Measurements from ENCODE around the gene GALNS.

GALNS gene

GRCh38 chr16:88857728-88858339 lies 1.1 kb upstream of the GALNS start:
- peak; percentile 26 to 56 for DNase-seq (ENCODE audit: low read depth in 2 of 2)

- DNase-seq (ENCODE audit: low read depth in 2 of 2), result no peak
Measured at GRCh38 chr16:88856122-88856827, 472 bp downstream of the GALNS start.

GRCh38 chr16:88855736-88856121 lies 1.0 kb downstream of the GALNS start:
- DNase-seq (ENCODE audit: low read depth in 2 of 2), result no peak

GRCh38 chr16:88855176-88855575 lies 1.6 kb downstream of the GALNS start:
- no peak for DNase-seq (ENCODE audit: low read depth in 2 of 2)

- no peak for DNase-seq (ENCODE audit: low read depth in 2 of 2)
Measured at GRCh38 chr16:88854306-88855111, 2.2 kb downstream of the GALNS start.

DNA sequence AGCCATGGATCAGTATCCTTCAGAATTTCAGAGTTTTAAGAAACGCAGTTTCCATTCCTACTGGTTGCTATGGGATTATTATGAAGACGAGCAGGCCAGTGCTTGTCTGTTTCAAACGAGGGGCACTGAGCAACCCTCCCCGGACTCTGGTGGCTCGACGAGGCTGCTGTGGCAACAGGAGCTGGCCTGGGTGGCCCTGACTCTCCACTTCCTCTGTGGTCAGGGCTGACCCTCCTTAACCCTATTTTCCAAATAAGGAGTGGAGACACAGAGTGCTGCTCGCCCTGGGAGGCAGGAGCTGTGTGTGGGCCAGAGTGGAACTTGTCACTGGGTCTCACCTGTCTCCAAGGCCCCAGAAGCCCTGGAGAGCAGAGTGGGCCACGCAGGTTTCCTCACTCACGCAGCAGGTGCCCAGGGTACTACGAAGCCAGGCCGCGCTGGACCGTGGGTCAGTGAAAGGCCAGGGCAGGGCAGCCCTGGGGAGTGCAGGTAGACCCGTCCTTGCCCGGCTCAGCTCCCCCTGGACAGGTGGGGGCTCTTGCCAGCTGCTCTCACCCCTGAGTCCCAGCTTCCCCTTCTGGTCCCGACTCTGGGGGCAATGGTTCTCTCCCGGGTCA lies 3.3 kb downstream of the GALNS start:
- no peak for DNase-seq (ENCODE audit: low read depth in 2 of 2)

DNA sequence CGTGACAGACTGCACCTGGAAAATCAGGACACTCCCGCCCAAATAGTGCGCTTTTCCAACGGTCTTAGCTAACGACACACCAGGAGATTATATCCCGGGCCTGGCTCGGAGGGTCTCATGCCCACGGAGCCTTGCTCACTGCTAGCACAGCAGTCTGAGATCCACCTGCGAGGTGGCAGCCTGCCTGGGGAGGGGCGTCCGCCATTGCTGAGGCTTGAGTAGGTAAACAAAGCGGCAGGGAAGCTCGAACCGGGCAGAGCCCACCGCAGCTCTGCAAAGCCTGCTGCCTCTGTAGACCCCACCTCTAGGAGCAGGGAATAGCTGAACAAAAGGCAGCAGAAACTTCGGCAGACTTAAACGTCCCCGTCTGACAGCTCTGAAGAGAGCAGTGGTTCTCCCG lies 5.1 kb downstream of the GALNS start:
- DNase-seq (ENCODE audit: low read depth in 2 of 2), result no peak

DNA sequence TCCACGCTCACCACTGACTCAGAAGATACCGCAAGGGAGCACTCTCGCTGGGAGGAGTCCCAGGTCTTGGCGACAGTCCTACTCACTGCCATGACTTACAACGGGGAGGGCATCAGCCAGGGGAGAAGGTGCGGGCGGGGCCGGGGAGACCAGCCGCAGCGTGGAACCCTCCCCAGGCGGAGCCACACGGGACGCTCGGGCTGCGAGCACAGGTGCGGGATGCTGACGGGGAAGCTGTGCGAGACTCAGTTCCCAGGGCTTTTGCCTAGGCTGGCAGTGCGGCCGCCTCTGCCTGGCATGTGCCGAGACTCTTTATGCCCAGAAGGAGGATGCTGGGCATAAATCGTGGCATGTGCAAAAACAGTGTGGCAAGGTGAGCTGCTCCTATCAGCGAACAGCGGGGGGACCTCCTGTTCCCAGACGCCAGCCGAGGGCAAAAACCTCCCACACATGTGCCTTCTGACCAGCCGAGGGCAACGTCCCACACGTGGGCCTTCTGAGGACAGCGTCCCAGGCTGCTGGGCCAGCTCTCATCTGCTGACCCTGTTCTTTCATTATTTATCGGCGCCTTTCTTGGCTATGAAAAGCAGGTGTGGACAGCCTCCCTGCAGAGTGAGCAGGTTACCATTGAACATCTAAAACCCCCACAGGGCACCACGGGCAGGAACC lies 6.1 kb downstream of the GALNS start:
- no peak for DNase-seq (ENCODE audit: low read depth in 2 of 2)

GRCh38 chr16:88848557-88848956 lies 8.2 kb downstream of the GALNS start:
- no peak for DNase-seq (ENCODE audit: low read depth in 2 of 2)

- no peak for DNase-seq (ENCODE audit: low read depth in 2 of 2)
Measured at GRCh38 chr16:88847654-88848053, 9.1 kb downstream of the GALNS start.

- no peak for DNase-seq (ENCODE audit: low read depth in 2 of 2)
Measured at GRCh38 chr16:88846088-88846487, 10.7 kb downstream of the GALNS start.

DNA sequence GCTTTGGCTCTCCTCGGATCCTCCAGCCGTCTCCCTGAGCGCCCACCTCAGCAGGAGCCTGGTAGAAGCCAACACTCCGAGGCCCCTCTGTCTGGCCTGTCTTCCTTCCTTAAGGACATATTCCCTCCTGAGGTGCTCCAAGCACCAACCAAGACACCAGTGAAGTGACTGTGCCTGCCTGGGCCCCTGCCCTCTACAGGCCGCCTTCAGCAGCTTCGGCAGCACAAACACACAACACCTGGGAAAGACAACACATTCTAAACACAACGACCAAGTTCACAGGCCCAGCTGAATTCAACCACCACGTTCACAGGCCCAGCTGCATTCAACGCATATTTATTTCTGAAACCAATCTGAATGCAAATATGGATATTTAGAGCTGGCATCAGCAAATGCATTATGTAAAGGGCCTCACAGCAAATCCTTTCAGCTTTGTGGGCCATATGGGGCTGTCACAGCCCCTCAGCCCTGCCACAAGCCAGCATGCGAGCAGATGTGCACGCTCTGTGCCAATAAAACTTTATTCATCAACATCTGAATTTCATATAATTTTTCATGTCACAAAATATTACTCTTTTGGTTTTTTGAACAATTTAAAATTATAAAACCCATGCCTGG lies 12.2 kb downstream of the GALNS start:
- no peak for DNase-seq (ENCODE audit: low read depth in 2 of 2)

DNA sequence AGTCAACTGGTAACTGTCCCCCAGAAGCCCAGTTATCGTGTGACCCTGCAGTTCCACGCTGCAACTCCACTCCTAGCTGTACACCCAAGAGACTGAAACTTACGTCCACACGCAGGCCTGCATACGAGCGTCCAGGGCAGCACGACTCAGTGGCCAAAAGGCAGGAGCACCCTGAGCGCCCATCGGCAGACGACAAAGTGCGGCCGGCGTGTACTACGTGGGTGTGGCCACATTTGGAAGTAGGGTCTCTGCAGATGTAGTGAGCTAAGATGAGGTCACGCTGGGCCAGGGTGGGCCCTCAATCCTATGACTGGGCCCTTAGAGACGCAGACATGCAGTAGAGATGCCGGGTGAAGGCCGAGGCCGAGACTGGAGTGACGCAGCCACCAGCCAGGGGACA lies 13.5 kb downstream of the GALNS start:
- DNase-seq (ENCODE audit: low read depth in 2 of 2), result no peak

GRCh38 chr16:88842806-88843205 lies 13.9 kb downstream of the GALNS start:
- DNase-seq (ENCODE audit: low read depth in 2 of 2), result no peak

DNA sequence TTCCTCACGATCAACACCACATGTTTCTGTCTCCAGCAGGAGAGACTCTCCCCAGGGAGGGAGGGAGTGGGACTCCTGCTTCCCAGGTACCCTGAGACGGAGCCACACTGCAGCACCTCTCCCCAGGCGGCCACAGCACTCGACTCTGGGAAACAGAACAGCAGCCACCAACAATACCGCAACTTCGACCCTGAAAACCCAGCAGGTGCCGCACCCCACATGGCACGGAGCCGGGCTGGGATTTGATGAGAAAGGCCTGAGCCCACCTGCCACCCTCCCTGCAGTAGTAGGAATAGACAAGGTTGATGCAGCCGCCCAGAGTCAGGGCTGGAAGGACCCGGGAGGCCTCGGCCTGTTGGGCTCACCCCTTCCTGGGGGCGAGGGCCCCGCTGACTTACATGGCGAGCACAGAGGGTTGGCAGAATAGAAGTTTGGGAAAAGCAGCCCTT lies 14.4 kb downstream of the GALNS start:
- no peak for DNase-seq (ENCODE audit: low read depth in 2 of 2)

DNA sequence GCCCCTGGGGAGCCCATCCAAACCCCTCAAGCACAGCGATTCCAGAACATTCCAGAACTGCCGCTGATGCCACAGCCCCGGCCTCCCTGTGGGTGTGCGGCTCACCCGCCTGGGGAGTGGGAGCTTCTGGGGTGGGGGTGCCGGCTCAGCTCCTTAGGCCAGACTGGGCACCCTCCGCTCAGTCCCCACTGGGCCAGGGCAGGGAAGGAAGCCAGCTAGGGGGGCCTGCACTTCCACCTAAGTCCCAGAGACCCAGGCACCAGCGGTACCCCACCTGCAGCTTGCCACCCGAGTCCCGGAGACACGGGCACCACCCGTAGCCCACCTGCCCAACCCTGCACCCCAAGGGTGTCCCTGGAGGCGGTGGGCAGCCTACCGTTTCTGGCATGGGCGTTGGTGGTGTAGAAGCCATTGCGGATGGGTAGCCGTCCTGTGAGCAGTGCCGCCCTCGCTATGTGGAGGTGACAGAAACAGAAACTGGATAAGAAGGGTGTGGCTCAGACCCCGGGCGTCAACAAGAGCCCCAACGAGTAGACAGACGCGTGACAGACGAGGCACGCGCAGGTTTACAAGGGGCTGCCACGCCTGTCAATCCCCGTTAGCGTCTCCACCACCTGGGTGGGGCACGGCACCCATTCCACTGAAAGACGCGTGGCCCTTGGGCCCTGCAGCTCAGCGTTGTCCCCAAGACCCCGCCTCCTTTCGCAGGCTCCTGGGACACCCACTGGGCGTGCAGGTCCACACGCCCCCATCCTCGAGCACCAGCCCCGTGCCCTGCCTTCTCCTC lies 15.0 kb downstream of the GALNS start:
- no peak for DNase-seq (ENCODE audit: low read depth in 2 of 2)

- no peak for DNase-seq (ENCODE audit: low read depth in 2 of 2)
Measured at GRCh38 chr16:88840600-88841215, 16.0 kb downstream of the GALNS start.

DNA sequence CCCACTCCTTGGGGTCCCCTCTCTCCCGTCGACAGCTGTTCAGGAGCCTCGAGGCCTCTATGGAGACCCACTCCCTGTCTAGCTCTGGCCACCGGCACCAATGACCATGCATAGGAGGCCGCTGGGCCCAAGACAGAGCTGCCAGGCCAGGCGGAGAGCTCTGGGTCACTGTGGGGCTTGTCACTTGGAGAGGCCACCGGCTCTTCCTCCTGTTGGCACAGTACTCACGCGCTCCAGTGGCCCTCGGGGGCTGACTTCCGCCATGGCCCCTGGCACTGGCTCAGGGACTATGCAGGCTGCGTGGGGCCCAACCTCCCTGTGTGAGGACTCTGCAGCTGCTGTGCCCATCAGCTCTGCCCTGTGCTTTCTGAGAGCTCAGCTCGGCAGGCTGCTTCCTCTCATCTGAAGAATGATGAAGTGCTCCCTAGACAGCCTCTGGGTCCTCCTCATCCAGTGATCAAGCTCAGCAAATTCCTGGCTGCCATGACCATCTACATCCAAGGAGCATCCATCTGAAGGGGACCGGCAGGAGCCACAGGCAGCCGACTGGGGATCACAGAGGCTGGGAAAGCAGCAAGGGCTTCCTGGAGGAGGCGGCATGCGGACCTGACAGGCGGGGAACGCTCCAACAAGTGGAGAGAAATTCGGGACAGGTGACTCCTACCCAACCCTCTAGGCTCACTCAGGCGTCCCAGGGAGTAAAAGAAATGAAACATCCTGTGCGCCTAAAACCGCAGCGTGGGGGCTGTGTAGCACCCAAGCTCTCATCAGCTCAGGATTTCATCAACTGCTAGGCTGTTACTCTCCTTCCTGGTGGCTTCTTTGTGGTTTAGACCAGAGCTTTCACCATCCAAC lies 16.8 kb downstream of the GALNS start:
- no peak for DNase-seq (ENCODE audit: low read depth in 2 of 2)

- no peak for DNase-seq (ENCODE audit: low read depth in 2 of 2)
Measured at GRCh38 chr16:88839026-88839529, 17.7 kb downstream of the GALNS start.
